ENCODE data around the gene DOP1B. TPM values are rescaled to one million over a fixed set of nuclear protein-coding genes. Genes with fewer than 3 reads are reported as not detected.

The DOP1B gene
- total and polyA plus RNA-seq, 12 donors = 2.3 to 21.2 (median 13.5) TPM

DNA sequence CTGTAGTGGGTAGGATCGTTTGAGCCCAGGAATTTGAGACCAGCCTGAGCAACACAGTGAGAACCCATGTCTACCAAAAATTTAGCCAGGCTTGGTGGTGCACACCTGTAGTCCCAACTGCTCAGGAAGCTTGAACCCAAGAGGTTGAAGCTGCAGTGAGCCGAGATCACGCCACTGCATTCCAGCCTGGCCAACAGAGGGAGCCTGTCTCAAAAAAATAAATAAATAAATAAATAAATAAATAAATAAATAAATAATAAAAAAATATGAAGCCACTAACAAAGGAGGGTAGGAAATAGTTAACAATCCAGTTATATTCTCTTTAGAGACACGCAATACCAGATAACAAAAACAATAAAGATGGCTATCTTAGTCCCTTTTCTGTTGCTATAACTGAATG, 33.6 kb upstream of the DOP1B start:
- Histone ChIP-seq H3K36me3 (no peaks in the 10 kb centered on the region), H3K27me3 (no peaks in the 10 kb centered on the region), H3K9me3 (no peaks in the 10 kb centered on the region), H3K4me1 (peaks cover 0 to 15% (median 6%) of the 10 kb centered on the region in 9 donors), H3K27ac (no peak overlapping the region), H3K4me3 (no peak overlapping the region)
- ATAC-seq = no peak
- 46 to 49% methylated on average over 4 of the region's 4 CpGs for WGBS, 2 donors
- TF ChIP-seq, protein P1, sequence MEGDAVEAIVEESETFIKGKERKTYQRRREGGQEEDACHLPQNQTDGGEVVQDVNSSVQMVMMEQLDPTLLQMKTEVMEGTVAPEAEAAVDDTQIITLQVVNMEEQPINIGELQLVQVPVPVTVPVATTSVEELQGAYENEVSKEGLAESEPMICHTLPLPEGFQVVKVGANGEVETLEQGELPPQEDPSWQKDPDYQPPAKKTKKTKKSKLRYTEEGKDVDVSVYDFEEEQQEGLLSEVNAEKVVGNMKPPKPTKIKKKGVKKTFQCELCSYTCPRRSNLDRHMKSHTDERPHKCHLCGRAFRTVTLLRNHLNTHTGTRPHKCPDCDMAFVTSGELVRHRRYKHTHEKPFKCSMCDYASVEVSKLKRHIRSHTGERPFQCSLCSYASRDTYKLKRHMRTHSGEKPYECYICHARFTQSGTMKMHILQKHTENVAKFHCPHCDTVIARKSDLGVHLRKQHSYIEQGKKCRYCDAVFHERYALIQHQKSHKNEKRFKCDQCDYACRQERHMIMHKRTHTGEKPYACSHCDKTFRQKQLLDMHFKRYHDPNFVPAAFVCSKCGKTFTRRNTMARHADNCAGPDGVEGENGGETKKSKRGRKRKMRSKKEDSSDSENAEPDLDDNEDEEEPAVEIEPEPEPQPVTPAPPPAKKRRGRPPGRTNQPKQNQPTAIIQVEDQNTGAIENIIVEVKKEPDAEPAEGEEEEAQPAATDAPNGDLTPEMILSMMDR (IDR thresholded peaks at IDR 0.05) = peak in 7 of 9 donors; percentile 37 to 62 (median 45)
- intact Hi-C loops (cut with DNase I) = no loop called here
- no peak for DNase-seq

DNA sequence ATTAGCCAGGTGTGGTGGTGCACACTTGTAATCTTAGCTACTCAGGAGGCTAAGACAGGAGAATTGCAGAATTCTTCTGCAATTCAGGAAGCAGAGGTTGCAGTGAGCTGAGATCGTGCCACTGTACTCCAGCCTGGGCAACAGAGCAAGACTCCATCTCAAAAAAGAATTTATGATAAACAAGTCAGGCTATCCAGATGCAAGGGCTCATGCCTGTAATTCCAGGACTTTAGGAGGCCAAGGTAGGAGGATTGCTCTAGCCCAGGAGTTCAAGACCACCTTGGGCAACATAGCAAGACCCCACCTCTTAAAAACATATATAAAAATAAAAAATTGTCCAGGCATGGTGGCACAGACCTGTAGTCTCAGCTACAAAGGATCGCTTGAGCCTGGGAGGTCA, 32.2 kb upstream of the DOP1B start:
- Histone ChIP-seq H3K27me3 (no peaks in the 10 kb centered on the region), H3K4me1 (peaks cover 0 to 15% (median 6%) of the 10 kb centered on the region in 9 donors), H3K36me3 (no peaks in the 10 kb centered on the region), H3K4me3 (no peak overlapping the region), H3K9me3 (no peaks in the 10 kb centered on the region), H3K27ac (no peak overlapping the region)
- no peak for ATAC-seq
- WGBS, 2 donors = 93 to 99% methylated on average over 2 of the region's 2 CpGs
- no peak for DNase-seq
- TF ChIP-seq, protein P1 (IDR thresholded peaks at IDR 0.05) = no peak
- intact Hi-C loops (cut with DNase I) = no loop called here

DNA sequence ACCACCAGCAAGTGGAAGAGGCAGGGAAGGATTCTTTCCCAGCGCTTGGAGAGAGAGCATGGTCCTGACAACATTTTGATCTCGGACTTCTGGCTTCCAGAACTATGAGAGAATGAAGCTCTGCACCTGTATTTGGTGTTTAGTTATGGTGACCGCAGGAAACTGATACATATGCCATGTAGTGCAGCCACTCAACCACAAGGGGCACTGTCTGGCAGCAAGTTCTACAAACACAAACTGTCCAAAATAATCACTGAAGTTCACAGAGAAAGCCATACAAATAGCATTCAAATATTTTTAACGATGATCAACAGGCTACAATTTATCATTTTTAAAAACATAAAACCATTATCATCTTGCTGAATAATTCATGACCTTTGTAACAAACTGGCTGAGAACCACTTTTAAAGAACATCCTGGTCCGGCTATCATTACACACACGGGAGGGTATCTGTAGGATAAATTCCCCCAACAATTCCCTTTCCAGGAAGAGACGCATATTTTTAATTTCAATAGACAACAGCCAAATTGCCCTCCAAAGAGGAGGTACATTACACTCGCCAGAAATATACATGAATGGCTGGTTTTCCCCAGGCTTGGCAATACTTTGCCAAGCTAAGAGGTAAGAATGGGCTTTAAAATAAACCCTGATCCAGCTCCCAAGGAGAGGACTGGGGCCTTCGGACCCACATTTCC, 31.0 kb upstream of the DOP1B start:
- Histone ChIP-seq H3K36me3 (no peaks in the 10 kb centered on the region), H3K9me3 (no peaks in the 10 kb centered on the region), H3K27me3 (no peaks in the 10 kb centered on the region), H3K4me3 (no peak overlapping the region), H3K4me1 (peaks cover 0 to 19% (median 6%) of the 10 kb centered on the region in 9 donors), H3K27ac (peak overlapping the region in 1 of 10 donors; percentile 27)
- TF ChIP-seq, protein P1 (IDR thresholded peaks at IDR 0.05) = peak; percentile 82 to 97 (median 92)
- DNase-seq (peak in 1 of 2 donors; percentile 45), ATAC-seq (peak in 2 of 8 donors; percentile 29 to 56)
- intact Hi-C loops (cut with DNase I) = no loop called here
- 32 to 38% methylated on average over 9 of the region's 9 CpGs for WGBS, 2 donors

DNA sequence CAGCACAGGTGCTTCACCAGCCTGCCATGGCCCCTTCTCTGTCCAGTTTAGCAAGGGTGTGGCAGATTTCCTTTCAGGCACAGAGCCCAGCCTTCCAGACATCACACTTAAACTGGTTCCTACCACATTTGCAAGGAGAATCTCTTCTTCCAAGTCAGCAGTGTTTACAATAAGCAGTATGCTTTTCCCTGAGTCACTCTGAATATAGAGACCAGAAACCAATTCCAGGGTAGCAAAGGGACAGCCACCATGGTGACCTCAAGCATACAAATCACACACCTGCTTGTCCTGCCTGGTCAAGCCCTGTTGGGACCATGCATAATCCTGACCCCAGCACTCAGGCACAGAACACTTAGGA, 30.4 kb upstream of the DOP1B start:
- Histone ChIP-seq H3K27ac (peak overlapping the region in 1 of 10 donors; percentile 27), H3K9me3 (no peaks in the 10 kb centered on the region), H3K27me3 (no peaks in the 10 kb centered on the region), H3K4me1 (peaks cover 0 to 23% (median 6%) of the 10 kb centered on the region in 9 donors), H3K4me3 (no peak overlapping the region), H3K36me3 (no peaks in the 10 kb centered on the region)
- no peak for DNase-seq
- TF ChIP-seq, protein P1 (IDR thresholded peaks at IDR 0.05) = no peak
- intact Hi-C loops (cut with DNase I) = no loop called here
- no peak for ATAC-seq

Measured in heart right ventricle (tissue), 16 donors.